Measurements from ENCODE around the gene TANC1. TPM values are rescaled to one million over a fixed set of nuclear protein-coding genes. Genes with fewer than 3 reads are reported as not detected.

The TANC1 gene
- polyA plus RNA-seq, 1 donor (not counting 4 experiments of a cell fraction or from before 2014, with no cell fraction given): 33.5 TPM

- H3K79me2 ChIP-seq (ENCODE audit: control insufficient read depth, insufficient read depth, low read length): peaks cover 76% of the 10 kb centered on the region
- TF ChIP-seq EZH2 (IDR thresholded peaks at IDR 0.05; ENCODE audit: low read length): no peak
- no peak for TF ChIP-seq CTCF (optimal IDR thresholded peaks at IDR 0.05 in 1 of 3, IDR thresholded peaks at IDR 0.05 in 1 of 3, conservative IDR thresholded peaks at IDR 0.05 in 1 of 3; ENCODE audit: extremely low read depth in 1 of 3, insufficient read depth in 2 of 3, low read length in 3 of 3)
- no peak overlapping the region for H3K4me2 ChIP-seq (ENCODE audit: control insufficient read depth, extremely low read depth, insufficient read depth, low read depth, low read length)
- peaks cover 3% of the 10 kb centered on the region for H3K9me1 ChIP-seq (ENCODE audit: control insufficient read depth, extremely low read depth, insufficient read depth, low read length)
- peaks cover 4% of the 10 kb centered on the region for H4K20me1 ChIP-seq (ENCODE audit: control insufficient read depth, extremely low read depth, insufficient read depth, low read length)
- dilution Hi-C loops (cut with MboI; ENCODE audit: extremely low pct_ligation_motif_present, low sequenced_read_pairs): no loop called here
- H3K4me1 ChIP-seq (ENCODE audit: control insufficient read depth, extremely low read depth, insufficient read depth, low read length): no peaks in the 10 kb centered on the region
- H3K36me3 ChIP-seq (ENCODE audit: control insufficient read depth in 2 of 2, extremely low read depth in 1 of 2, insufficient read depth in 2 of 2, low read length in 2 of 2): peaks cover 2 to 3% of the 10 kb centered on the region in 2 experiments
- H3K9me3 ChIP-seq (ENCODE audit: control insufficient read depth, low read depth, low read length): peaks cover 11% of the 10 kb centered on the region
- H2AFZ ChIP-seq (ENCODE audit: control insufficient read depth, low read length): no peak overlapping the region
- no peak overlapping the region for H3K9ac ChIP-seq (ENCODE audit: control insufficient read depth, extremely low read depth, insufficient read depth, low read length)
- H3K27ac ChIP-seq (ENCODE audit: control insufficient read depth, insufficient read depth, low read length): no peak overlapping the region
- no peak overlapping the region for H3K4me3 ChIP-seq (ENCODE audit: control insufficient read depth in 2 of 3, extremely low read depth in 1 of 3, insufficient read depth in 2 of 3, low read depth in 1 of 3, low read length in 3 of 3)
- DNase-seq (ENCODE audit: low read depth, low spot score) (no peak), FAIRE-seq (no peak)
- no peaks in the 10 kb centered on the region for H3K27me3 ChIP-seq (ENCODE audit: control insufficient read depth, extremely low read depth, insufficient read depth, low read length)
Observed at GRCh38 chr2:159019021-159019420, 50.6 kb downstream of the TANC1 start.

DNA sequence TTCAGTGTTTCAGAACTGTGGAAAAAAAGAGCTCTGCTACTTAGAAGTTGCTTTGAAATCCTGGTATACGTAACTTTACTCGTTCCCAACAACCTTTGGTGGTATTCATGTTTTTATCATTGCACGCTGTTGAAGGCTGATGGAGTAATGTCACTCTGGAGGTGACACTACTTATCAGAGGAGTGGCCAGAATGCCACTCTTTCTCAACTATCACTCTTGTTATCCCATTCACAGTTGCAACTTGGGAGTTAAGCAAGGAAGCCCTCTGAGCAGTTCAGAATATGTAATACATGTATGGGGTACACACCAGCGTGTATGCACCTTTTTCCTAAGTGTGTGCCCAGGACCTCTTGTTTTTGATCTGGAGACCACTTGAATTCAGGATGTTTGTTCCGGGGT is 53.6 kb downstream of the TANC1 start:
- dilution Hi-C loops (cut with MboI; ENCODE audit: extremely low pct_ligation_motif_present, low sequenced_read_pairs): no loop called here
- no peak overlapping the region for H3K4me2 ChIP-seq (ENCODE audit: control insufficient read depth, extremely low read depth, insufficient read depth, low read depth, low read length)
- H3K27me3 ChIP-seq (ENCODE audit: control insufficient read depth, extremely low read depth, insufficient read depth, low read length): no peaks in the 10 kb centered on the region
- H3K9ac ChIP-seq (ENCODE audit: control insufficient read depth, extremely low read depth, insufficient read depth, low read length): no peak overlapping the region
- peaks cover 4% of the 10 kb centered on the region for H3K4me1 ChIP-seq (ENCODE audit: control insufficient read depth, extremely low read depth, insufficient read depth, low read length)
- no peak for TF ChIP-seq EZH2 (IDR thresholded peaks at IDR 0.05; ENCODE audit: low read length)
- TF ChIP-seq CTCF (optimal IDR thresholded peaks at IDR 0.05 in 1 of 3, IDR thresholded peaks at IDR 0.05 in 1 of 3, conservative IDR thresholded peaks at IDR 0.05 in 1 of 3; ENCODE audit: extremely low read depth in 1 of 3, insufficient read depth in 2 of 3, low read length in 3 of 3): no peak
- peaks cover 3% of the 10 kb centered on the region for H3K9me1 ChIP-seq (ENCODE audit: control insufficient read depth, extremely low read depth, insufficient read depth, low read length)
- H2AFZ ChIP-seq (ENCODE audit: control insufficient read depth, low read length): no peak overlapping the region
- peaks cover 2 to 3% of the 10 kb centered on the region in 2 experiments for H3K36me3 ChIP-seq (ENCODE audit: control insufficient read depth in 2 of 2, extremely low read depth in 1 of 2, insufficient read depth in 2 of 2, low read length in 2 of 2)
- H3K79me2 ChIP-seq (ENCODE audit: control insufficient read depth, insufficient read depth, low read length): peaks cover 76% of the 10 kb centered on the region
- DNase-seq (ENCODE audit: low read depth, low spot score) (no peak), FAIRE-seq (no peak)
- H3K9me3 ChIP-seq (ENCODE audit: control insufficient read depth, low read depth, low read length): no peaks in the 10 kb centered on the region
- H3K27ac ChIP-seq (ENCODE audit: control insufficient read depth, insufficient read depth, low read length): no peak overlapping the region
- peaks cover 4% of the 10 kb centered on the region for H4K20me1 ChIP-seq (ENCODE audit: control insufficient read depth, extremely low read depth, insufficient read depth, low read length)
- no peak overlapping the region for H3K4me3 ChIP-seq (ENCODE audit: control insufficient read depth in 2 of 3, extremely low read depth in 1 of 3, insufficient read depth in 2 of 3, low read depth in 1 of 3, low read length in 3 of 3)
